Adrenal gland (tissue), 12 donors: Measurements from ENCODE around the gene HSF2BP. TPM values are rescaled to one million over a fixed set of nuclear protein-coding genes. Genes with fewer than 3 reads are reported as not detected.

Experiments
- DNase-seq, 7 donors: peaks; one replicate each; pipeline ENCODE4 v3.0.0-alpha.2; 2019 to 2020
- H3K27ac ChIP-seq, 5 donors: fragments of 200-600 bp; sonication (generic) in 4 of 5; 1 replicate in 3 of 5; 2 replicates in 2 of 5; pipeline versions ENCODE4 v1.5.1 to v1.8.0; 2016 to 2020; ENCODE audit warnings: mild to moderate bottlenecking in 1 of 5
- H3K27me3 ChIP-seq: fragments of 200-600 bp; 2 replicates; pipeline ENCODE4 v1.8.0; 2021
- H3K36me3 ChIP-seq, 2 donors: fragments of 200-600 bp; replicated peaks in 1 of 2; 1 replicate in 1 of 2; 2 replicates in 1 of 2; pipeline versions ENCODE4 v1.5.1 to v1.8.0; 2018 to 2022
- H3K4me1 ChIP-seq, 2 donors: fragments of 200-600 bp; replicated peaks in 1 of 2; 1 replicate in 1 of 2; 2 replicates in 1 of 2; pipeline versions ENCODE4 v1.5.1 to v1.8.0; 2018 to 2021
- H3K4me3 ChIP-seq, 4 donors: fragments of 200-600 bp; sonication (generic) in 3 of 4; one replicate each; pipeline ENCODE4 v1.5.1; 2016 to 2018
- H3K9me3 ChIP-seq, 3 donors: fragments of 200-600 bp; sonication (generic) in 1 of 3; replicated peaks in 1 of 3; 1 replicate in 2 of 3; 2 replicates in 1 of 3; pipeline versions ENCODE4 v1.5.1 to v1.8.0; 2016 to 2021
- POLR2A ChIP-seq, 2 donors: fragments of 450-650 bp; IDR thresholded peaks; one replicate each; pipeline ENCODE4 v1.6.1; 2017; ENCODE audit warnings: antibody characterized with exemption in 2 of 2, mild to moderate bottlenecking in 2 of 2, moderate library complexity in 1 of 2
- WGBS, 4 donors: extraction: QIAGEN DNeasy Blood & Tissue Kit in 2 of 4; methylation state at CpG; one replicate each; pipeline versions ENCODE4 v1.1.5 to v1.1.7; 2013 to 2017; 5-methylcytosine and 5-hydroxymethylcytosine counted together
- intact Hi-C, 2 donors: fragments of 100-400 bp; cut with DNase I; formaldehyde crosslinking; loops; one replicate each; pipeline versions ENCODE4 v1.14.1 to v1.15.0; 2022 to 2023
- polyA plus RNA-seq, 3 donors: library from polyadenylated mRNA; stranded (reverse); fragments of 200-250 nt in 2 of 3; fragments of 350-450 nt in 1 of 3; fragmentation: Illumina TruSeq in 1 of 3; extraction: RNeasy Lipid Tissue Mini Kit (QIAGEN cat#74804) in 1 of 3; gene quantifications; one replicate each; pipeline ENCODE4 v1.2.3, GENCODE V29; 2013 to 2014
- total RNA-seq, 9 donors: library from RNA; depleted of rRNA in 4 of 9; stranded (reverse); fragments of >200 nt in 4 of 9; fragments of 120-200 nt in 1 of 9; fragmentation: NEBNext Ultra II Directional in 1 of 9; extraction: Animal tissue kit (Norgen Biotek cat#: 25700) in 1 of 9; gene quantifications; one replicate each; pipeline versions ENCODE4 v1.1.0 to v1.2.4, GENCODE V29; 2013 to 2023
- TF ChIP-seq, protein P1 (sequence below), 6 experiments: fragments of 450-650 bp in 4 of 6; fragments of 200-600 bp in 2 of 6; sonication (generic) in 1 of 6; IDR thresholded peaks; 1 replicate in 5 of 6; 2 replicates in 1 of 6; pipeline versions ENCODE4 v1.5.1 to v1.8.0; 2016 to 2021; ENCODE audit warnings: antibody characterized with exemption in 6 of 6, mild to moderate bottlenecking in 2 of 6, moderate library complexity in 1 of 6
- donor health status: healthy with polysubstance abuse.
- donor health status: Bipolar disorder and iron deficiency.
- donor health status: DM: yes; HTN: yes; CAD: no.
- donor health status: DM: no; HTN: no; CAD: no.
- donor health status: DM: no; HTN: no; CAD: no.
- donor health status: DM: yes; HTN: yes; CAD: no.

Gene HSF2BP
- total and polyA plus RNA-seq, 12 donors: 0.23 to 1.5 (median 0.42) TPM; not detected in 2

DNA sequence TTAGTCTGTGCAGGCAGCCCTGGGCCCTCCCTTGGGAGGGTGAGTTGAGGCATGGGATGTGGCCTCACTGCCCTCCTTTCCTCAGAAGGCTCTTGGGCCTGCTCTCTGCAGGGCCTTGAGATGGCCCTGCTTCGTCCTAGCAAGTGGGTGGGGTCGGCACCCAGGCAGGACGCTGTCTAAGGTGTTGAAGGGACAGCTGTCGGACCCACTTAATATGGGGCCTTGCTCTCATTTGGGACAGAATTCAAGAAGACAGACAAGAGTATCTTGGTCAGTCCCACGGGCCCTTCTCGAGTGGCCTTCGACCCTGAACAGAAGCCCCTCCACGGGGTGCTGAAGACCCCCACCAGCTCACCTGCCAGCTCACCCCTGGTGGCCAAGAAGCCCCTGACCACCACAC, 33.7 kb upstream of the HSF2BP start:
- no peak for DNase-seq
- TF ChIP-seq POLR2A (IDR thresholded peaks at IDR 0.05): no peak
- TF ChIP-seq, protein P1, sequence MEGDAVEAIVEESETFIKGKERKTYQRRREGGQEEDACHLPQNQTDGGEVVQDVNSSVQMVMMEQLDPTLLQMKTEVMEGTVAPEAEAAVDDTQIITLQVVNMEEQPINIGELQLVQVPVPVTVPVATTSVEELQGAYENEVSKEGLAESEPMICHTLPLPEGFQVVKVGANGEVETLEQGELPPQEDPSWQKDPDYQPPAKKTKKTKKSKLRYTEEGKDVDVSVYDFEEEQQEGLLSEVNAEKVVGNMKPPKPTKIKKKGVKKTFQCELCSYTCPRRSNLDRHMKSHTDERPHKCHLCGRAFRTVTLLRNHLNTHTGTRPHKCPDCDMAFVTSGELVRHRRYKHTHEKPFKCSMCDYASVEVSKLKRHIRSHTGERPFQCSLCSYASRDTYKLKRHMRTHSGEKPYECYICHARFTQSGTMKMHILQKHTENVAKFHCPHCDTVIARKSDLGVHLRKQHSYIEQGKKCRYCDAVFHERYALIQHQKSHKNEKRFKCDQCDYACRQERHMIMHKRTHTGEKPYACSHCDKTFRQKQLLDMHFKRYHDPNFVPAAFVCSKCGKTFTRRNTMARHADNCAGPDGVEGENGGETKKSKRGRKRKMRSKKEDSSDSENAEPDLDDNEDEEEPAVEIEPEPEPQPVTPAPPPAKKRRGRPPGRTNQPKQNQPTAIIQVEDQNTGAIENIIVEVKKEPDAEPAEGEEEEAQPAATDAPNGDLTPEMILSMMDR (IDR thresholded peaks at IDR 0.05): no peak
- 91 to 100% (median 95%) methylated on average over 6 to 8 of the region's 8 CpGs for WGBS, 4 donors

DNA sequence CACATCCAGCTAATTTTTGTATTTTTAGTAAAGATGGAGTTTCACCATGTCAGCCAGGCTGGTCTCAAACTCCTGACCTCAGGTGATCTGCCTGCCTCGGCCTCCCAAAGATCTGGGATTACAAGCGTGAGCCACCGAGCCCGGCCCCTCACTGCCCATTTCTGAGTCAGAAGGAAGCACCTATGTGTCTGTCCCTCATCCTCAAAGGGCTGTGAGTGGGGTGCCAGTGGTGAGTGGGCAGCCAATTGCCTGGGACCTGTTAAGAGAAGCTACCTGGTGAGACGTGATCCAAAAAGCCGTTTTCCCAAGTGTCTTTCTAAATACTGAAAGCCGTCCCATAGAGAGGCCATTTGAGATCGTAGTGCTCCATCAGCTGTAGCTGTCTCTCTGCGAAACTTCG, 32.5 kb upstream of the HSF2BP start:
- no peaks in the 10 kb centered on the region for H3K4me1 ChIP-seq
- WGBS, 4 donors: 91 to 94% (median 93%) methylated on average over 10 of the region's 10 CpGs
- TF ChIP-seq, protein P1 (IDR thresholded peaks at IDR 0.05): no peak
- no peak for TF ChIP-seq POLR2A (IDR thresholded peaks at IDR 0.05)
- no peaks in the 10 kb centered on the region for H3K27me3 ChIP-seq
- no peak overlapping the region for H3K27ac ChIP-seq
- no peak for DNase-seq
- intact Hi-C loops: no loop called here
- H3K9me3 ChIP-seq: no peaks in the 10 kb centered on the region
- H3K36me3 ChIP-seq: peaks cover 0 to 63% of the 10 kb centered on the region in 2 donors
- no peak overlapping the region for H3K4me3 ChIP-seq

More for the DNA sequence above, 33.7 kb upstream of the HSF2BP start:
- no peaks in the 10 kb centered on the region for H3K9me3 ChIP-seq
- peaks cover 0 to 51% of the 10 kb centered on the region in 2 donors for H3K36me3 ChIP-seq
- no peaks in the 10 kb centered on the region for H3K4me1 ChIP-seq
- intact Hi-C loops: no loop called here
- H3K27ac ChIP-seq: no peak overlapping the region
- no peaks in the 10 kb centered on the region for H3K27me3 ChIP-seq
- H3K4me3 ChIP-seq: no peak overlapping the region

DNA sequence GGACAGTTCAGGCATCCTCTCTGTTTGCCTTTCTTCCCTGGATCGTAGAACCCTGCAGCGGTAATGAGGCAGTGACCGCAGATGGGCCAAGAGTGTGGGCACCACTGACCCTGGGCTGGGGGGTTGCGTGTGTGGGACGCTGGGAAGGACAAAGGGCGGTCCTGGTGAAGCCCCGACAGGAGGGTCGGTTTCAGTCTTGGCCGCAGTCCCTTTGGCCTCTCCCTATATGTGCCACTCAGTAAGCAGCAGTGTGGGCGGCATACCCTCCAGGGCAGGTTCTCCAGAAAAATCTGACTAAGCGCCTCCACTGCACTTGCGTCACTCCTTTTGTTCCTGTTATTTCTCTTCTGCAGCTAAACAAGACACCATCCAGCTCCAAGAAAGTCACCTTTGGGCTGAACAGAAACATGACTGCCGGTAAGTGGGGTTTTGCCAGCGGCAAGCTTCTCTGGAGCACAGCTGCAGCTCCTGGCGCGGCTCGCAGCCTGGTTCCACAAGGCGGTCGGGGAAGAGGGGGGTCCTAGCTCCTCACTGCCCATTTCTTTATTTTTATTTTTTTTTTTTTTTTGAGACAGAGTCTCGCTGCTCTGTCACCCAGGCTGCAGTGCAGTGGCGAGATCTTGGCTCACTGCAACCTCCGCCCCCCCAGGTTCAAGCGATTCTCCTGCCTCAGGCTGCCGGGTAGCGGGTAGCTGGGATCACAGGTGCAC, 32.0 kb upstream of the HSF2BP start:
- Histone ChIP-seq H3K9me3 (no peaks in the 10 kb centered on the region), H3K4me3 (no peak overlapping the region), H3K27me3 (no peaks in the 10 kb centered on the region), H3K36me3 (peaks cover 0 to 68% of the 10 kb centered on the region in 2 donors), H3K27ac (no peak overlapping the region), H3K4me1 (no peaks in the 10 kb centered on the region)
- no peak for TF ChIP-seq POLR2A (IDR thresholded peaks at IDR 0.05)
- TF ChIP-seq, protein P1 (IDR thresholded peaks at IDR 0.05): no peak
- intact Hi-C loops: no loop called here
- WGBS, 4 donors: 94 to 97% (median 96%) methylated on average over 25 of the region's 25 CpGs
- DNase-seq: no peak

DNA sequence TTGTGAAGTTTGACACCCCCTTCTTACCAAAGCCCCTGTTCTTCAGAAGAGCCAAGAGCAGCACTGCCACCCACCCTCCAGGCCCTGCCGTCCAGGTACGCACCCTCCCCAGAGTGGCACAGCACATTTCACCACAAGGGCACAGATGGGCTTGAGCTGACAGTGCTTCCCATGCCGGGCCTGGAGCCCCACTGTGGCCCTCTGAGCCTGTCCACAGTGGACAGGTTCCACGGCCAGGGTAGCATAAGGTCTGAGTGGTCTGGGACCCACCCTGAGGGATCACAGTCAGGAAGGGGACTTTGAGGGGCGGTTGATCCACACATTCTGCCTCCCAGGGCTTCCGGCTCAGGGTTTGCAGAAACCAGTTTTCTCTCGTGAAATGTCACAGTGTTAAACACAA, 31.1 kb upstream of the HSF2BP start:
- no peak for DNase-seq
- Histone ChIP-seq H3K9me3 (no peaks in the 10 kb centered on the region), H3K27me3 (no peaks in the 10 kb centered on the region), H3K36me3 (peaks cover 0 to 77% of the 10 kb centered on the region in 2 donors), H3K27ac (no peak overlapping the region), H3K4me3 (no peak overlapping the region), H3K4me1 (no peaks in the 10 kb centered on the region)
- intact Hi-C loops: no loop called here
- 94 to 100% (median 97%) methylated on average over 3 to 7 of the region's 7 CpGs for WGBS, 4 donors
- TF ChIP-seq, protein P1 (IDR thresholded peaks at IDR 0.05): no peak
- no peak for TF ChIP-seq POLR2A (IDR thresholded peaks at IDR 0.05)
